Measurements from ENCODE around the gene CSF1.
"Not testable (repeated sequence)": the region's sequence is repeated elsewhere in the genome, so short reads cannot be mapped to it uniquely, and the experiment has no call there.

CSF1 gene

GRCh38 chr1:109920391-109920790 lies 9.7 kb downstream of the CSF1 start:
- H3K4me1 Mint-ChIP-seq = not testable (repeated sequence)

GRCh38 chr1:109922326-109922725 lies 11.7 kb downstream of the CSF1 start:
- peaks cover 49% of the 10 kb centered on the region for H3K36me3 Mint-ChIP-seq

More at GRCh38 chr1:109920391-109920790, 9.7 kb downstream of the CSF1 start:
- not testable (repeated sequence) for H3K27ac Mint-ChIP-seq, H3K27me3 Mint-ChIP-seq, H3K9me3 Mint-ChIP-seq, H3K4me3 Mint-ChIP-seq
- peaks cover 44% of the 10 kb centered on the region for H3K36me3 Mint-ChIP-seq

GRCh38 chr1:109923131-109923945 lies 12.7 kb downstream of the CSF1 start:
- Mint-ChIP-seq H3K4me1 (no peaks in the 10 kb centered on the region), H3K27me3 (no peaks in the 10 kb centered on the region), H3K27ac (no peak overlapping the region), H3K4me3 (no peak overlapping the region), H3K9me3 (no peaks in the 10 kb centered on the region), H3K36me3 (peaks cover 46% of the 10 kb centered on the region)

More at GRCh38 chr1:109922326-109922725, 11.7 kb downstream of the CSF1 start:
- H3K4me1 Mint-ChIP-seq = no peaks in the 10 kb centered on the region
- no peaks in the 10 kb centered on the region for H3K9me3 Mint-ChIP-seq
- no peaks in the 10 kb centered on the region for H3K27me3 Mint-ChIP-seq
- H3K4me3 Mint-ChIP-seq = no peak overlapping the region
- no peak overlapping the region for H3K27ac Mint-ChIP-seq

- Mint-ChIP-seq H3K36me3 (peaks cover 41% of the 10 kb centered on the region), H3K4me3 (no peak overlapping the region), H3K4me1 (no peaks in the 10 kb centered on the region), H3K9me3 (no peaks in the 10 kb centered on the region), H3K27me3 (no peaks in the 10 kb centered on the region), H3K27ac (no peak overlapping the region)
These were observed 13.3 kb downstream of the CSF1 start for GRCh38 chr1:109923946-109924275.

GRCh38 chr1:109924316-109924715 lies 13.7 kb downstream of the CSF1 start:
- Mint-ChIP-seq H3K9me3 (no peaks in the 10 kb centered on the region), H3K4me3 (no peak overlapping the region), H3K36me3 (peaks cover 39% of the 10 kb centered on the region), H3K4me1 (no peaks in the 10 kb centered on the region), H3K27me3 (no peaks in the 10 kb centered on the region), H3K27ac (peak overlapping the region; percentile 52)

- no peaks in the 10 kb centered on the region for H3K9me3 Mint-ChIP-seq
- H3K36me3 Mint-ChIP-seq = peaks cover 37% of the 10 kb centered on the region
- no peaks in the 10 kb centered on the region for H3K27me3 Mint-ChIP-seq
- H3K4me1 Mint-ChIP-seq = no peaks in the 10 kb centered on the region
- H3K4me3 Mint-ChIP-seq = no peak overlapping the region
- H3K27ac Mint-ChIP-seq = no peak overlapping the region
These were observed 14.7 kb downstream of the CSF1 start for GRCh38 chr1:109925159-109925990.

GRCh38 chr1:109926662-109927300 lies 16.1 kb downstream of the CSF1 start:
- Mint-ChIP-seq H3K27ac (no peak overlapping the region), H3K36me3 (peaks cover 30% of the 10 kb centered on the region), H3K27me3 (no peaks in the 10 kb centered on the region), H3K4me3 (no peak overlapping the region), H3K4me1 (no peaks in the 10 kb centered on the region), H3K9me3 (no peaks in the 10 kb centered on the region)

DNA sequence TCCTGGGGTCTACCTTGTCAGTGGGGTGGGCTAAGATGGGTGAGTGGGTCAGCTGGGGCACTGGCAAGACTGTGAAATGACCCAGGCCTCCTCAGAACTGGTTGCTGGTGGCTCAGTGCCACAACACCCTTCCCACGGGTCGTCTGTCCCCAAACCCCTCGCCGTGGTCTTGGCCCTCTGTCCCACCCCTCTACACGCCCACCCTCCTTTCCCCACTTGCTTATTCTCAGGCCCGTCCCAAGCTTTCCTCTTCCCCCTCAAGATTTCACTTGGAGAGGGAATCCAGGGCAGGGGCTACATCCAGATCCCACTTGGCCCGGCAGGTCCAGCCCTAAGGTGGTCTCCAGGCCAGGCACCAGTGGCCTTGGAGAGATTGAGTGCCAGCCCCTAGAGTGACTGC lies 16.7 kb downstream of the CSF1 start:
- Mint-ChIP-seq H3K27ac (no peak overlapping the region), H3K4me1 (no peaks in the 10 kb centered on the region), H3K4me3 (no peak overlapping the region), H3K9me3 (no peaks in the 10 kb centered on the region), H3K27me3 (no peaks in the 10 kb centered on the region), H3K36me3 (peaks cover 32% of the 10 kb centered on the region)

GRCh38 chr1:109927911-109928321 lies 17.3 kb downstream of the CSF1 start:
- H3K4me1 Mint-ChIP-seq = no peaks in the 10 kb centered on the region
- H3K36me3 Mint-ChIP-seq = peaks cover 30% of the 10 kb centered on the region
- H3K27me3 Mint-ChIP-seq = no peaks in the 10 kb centered on the region

DNA sequence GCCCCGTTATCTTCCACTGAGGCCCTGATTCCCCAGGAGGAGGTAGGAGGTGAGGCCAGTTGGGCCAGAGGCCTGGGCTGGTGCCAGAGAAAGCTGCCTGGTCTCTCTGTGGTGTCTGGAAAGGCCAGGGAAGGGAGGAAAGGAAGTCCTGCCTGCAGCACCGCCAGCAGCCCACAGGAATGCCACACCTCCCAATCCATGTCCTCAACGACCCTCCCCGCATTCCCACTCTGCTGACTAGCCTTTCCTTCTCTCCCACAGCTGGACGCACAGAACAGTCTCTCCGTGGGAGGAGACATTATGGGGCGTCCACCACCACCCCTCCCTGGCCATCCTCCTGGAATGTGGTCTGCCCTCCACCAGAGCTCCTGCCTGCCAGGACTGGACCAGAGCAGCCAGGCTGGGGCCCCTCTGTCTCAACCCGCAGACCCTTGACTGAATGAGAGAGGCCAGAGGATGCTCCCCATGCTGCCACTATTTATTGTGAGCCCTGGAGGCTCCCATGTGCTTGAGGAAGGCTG lies 18.0 kb downstream of the CSF1 start:
- Mint-ChIP-seq H3K9me3 (no peaks in the 10 kb centered on the region), H3K4me3 (no peak overlapping the region), H3K27me3 (no peaks in the 10 kb centered on the region), H3K4me1 (no peaks in the 10 kb centered on the region), H3K36me3 (peaks cover 25% of the 10 kb centered on the region), H3K27ac (no peak overlapping the region)

More at GRCh38 chr1:109927911-109928321, 17.3 kb downstream of the CSF1 start:
- Mint-ChIP-seq H3K9me3 (no peaks in the 10 kb centered on the region), H3K27ac (no peak overlapping the region), H3K4me3 (no peak overlapping the region)

GRCh38 chr1:109929170-109929569 lies 18.5 kb downstream of the CSF1 start:
- Mint-ChIP-seq H3K36me3 (peaks cover 24% of the 10 kb centered on the region), H3K27me3 (no peaks in the 10 kb centered on the region), H3K4me1 (no peaks in the 10 kb centered on the region), H3K9me3 (no peaks in the 10 kb centered on the region), H3K4me3 (no peak overlapping the region), H3K27ac (no peak overlapping the region)

DNA sequence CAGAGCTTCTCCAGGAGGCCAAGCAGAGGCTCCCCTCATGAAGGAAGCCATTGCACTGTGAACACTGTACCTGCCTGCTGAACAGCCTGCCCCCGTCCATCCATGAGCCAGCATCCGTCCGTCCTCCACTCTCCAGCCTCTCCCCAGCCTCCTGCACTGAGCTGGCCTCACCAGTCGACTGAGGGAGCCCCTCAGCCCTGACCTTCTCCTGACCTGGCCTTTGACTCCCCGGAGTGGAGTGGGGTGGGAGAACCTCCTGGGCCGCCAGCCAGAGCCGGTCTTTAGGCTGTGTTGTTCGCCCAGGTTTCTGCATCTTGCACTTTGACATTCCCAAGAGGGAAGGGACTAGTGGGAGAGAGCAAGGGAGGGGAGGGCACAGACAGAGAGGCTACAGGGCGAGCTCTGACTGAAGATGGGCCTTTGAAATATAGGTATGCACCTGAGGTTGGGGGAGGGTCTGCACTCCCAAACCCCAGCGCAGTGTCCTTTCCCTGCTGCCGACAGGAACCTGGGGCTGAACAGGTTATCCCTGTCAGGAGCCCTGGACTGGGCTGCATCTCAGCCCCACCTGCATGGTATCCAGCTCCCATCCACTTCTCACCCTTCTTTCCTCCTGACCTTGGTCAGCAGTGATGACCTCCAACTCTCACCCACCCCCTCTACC lies 19.1 kb downstream of the CSF1 start:
- Mint-ChIP-seq H3K27ac (no peak overlapping the region), H3K9me3 (no peaks in the 10 kb centered on the region), H3K27me3 (no peaks in the 10 kb centered on the region), H3K4me3 (no peak overlapping the region), H3K4me1 (no peaks in the 10 kb centered on the region), H3K36me3 (peaks cover 22% of the 10 kb centered on the region)

DNA sequence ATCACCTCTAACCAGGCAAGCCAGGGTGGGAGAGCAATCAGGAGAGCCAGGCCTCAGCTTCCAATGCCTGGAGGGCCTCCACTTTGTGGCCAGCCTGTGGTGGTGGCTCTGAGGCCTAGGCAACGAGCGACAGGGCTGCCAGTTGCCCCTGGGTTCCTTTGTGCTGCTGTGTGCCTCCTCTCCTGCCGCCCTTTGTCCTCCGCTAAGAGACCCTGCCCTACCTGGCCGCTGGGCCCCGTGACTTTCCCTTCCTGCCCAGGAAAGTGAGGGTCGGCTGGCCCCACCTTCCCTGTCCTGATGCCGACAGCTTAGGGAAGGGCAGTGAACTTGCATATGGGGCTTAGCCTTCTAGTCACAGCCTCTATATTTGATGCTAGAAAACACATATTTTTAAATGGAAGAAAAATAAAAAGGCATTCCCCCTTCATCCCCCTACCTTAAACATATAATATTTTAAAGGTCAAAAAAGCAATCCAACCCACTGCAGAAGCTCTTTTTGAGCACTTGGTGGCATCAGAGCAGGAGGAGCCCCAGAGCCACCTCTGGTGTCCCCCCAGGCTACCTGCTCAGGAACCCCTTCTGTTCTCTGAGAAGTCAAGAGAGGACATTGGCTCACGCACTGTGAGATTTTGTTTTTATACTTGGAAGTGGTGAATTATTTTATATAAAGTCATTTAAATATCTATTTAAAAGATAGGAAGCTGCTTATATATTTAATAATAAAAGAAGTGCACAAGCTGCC lies 19.8 kb downstream of the CSF1 start:
- H3K4me1 Mint-ChIP-seq = no peaks in the 10 kb centered on the region
- H3K27me3 Mint-ChIP-seq = no peaks in the 10 kb centered on the region
- H3K9me3 Mint-ChIP-seq = peaks cover 2% of the 10 kb centered on the region
- H3K27ac Mint-ChIP-seq = no peak overlapping the region
- peaks cover 17% of the 10 kb centered on the region for H3K36me3 Mint-ChIP-seq
- H3K4me3 Mint-ChIP-seq = no peak overlapping the region

- H3K9me3 Mint-ChIP-seq = peaks cover 11% of the 10 kb centered on the region
These were observed 20.6 kb downstream of the CSF1 start for GRCh38 chr1:109931189-109931731.

More at GRCh38 chr1:109931189-109931731, 20.6 kb downstream of the CSF1 start:
- peaks cover 9% of the 10 kb centered on the region for H3K36me3 Mint-ChIP-seq
- no peak overlapping the region for H3K4me3 Mint-ChIP-seq
- H3K27me3 Mint-ChIP-seq = no peaks in the 10 kb centered on the region
- H3K4me1 Mint-ChIP-seq = no peaks in the 10 kb centered on the region
- H3K27ac Mint-ChIP-seq = no peak overlapping the region

Measured in activated naive CD4-positive, alpha-beta T cell treated with anti-CD3 and anti-CD28 coated beads, Interleukin-2, amount 50 U/mL, for 24 hours (primary cell).